Measurements from ENCODE around the gene DCLK1. TPM values are rescaled to one million over a fixed set of nuclear protein-coding genes. Genes with fewer than 3 reads are reported as not detected.

The DCLK1 gene
- total and polyA plus RNA-seq, 7 donors, result 1.2 to 64.8 (median 10.2) TPM

DNA sequence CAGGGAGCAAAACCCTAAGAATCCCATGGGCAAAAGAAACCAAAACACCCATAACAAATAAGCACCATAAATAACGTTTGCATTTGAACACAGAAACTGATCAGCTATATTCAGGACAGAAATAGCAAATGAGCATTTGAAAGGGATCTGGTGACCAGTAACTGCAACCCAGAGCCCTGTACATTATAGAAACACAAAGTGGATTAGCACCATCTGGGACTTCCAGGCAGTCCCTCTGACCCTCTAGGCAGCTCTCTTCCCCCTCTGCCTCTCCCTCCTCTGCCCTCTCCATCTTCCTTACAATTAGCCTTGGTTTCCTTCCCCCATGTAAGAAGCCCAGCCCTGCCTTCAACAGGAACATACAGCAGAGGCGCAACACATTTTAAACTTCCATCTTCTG is 215.0 kb downstream of the DCLK1 start:
- TF ChIP-seq POLR2AphosphoS5 (IDR thresholded peaks at IDR 0.05) (no peak), EP300 (IDR thresholded peaks at IDR 0.05) (no peak), POLR2A (IDR thresholded peaks at IDR 0.05) (no peak)
- TF ChIP-seq, protein P1, sequence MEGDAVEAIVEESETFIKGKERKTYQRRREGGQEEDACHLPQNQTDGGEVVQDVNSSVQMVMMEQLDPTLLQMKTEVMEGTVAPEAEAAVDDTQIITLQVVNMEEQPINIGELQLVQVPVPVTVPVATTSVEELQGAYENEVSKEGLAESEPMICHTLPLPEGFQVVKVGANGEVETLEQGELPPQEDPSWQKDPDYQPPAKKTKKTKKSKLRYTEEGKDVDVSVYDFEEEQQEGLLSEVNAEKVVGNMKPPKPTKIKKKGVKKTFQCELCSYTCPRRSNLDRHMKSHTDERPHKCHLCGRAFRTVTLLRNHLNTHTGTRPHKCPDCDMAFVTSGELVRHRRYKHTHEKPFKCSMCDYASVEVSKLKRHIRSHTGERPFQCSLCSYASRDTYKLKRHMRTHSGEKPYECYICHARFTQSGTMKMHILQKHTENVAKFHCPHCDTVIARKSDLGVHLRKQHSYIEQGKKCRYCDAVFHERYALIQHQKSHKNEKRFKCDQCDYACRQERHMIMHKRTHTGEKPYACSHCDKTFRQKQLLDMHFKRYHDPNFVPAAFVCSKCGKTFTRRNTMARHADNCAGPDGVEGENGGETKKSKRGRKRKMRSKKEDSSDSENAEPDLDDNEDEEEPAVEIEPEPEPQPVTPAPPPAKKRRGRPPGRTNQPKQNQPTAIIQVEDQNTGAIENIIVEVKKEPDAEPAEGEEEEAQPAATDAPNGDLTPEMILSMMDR (IDR thresholded peaks at IDR 0.05), result no peak
- no peak for DNase-seq

DNA sequence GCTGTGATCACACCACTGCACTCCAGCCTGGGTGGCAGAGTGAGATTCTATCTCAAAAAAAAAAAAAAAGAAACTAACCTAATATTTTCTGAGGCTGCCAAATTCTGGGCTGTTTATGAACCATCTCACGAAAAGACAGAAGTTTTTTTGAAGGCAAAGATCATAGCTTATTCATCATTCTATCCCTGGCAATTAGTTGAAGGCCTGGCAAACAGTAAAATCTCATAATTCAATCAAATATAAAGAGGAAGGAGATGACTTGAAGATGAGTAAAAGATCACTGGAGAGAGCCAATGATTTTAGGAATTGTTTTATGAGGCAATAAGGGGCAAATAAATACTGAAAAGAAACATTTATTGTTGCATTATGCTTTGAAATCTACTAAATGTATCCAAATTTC is 216.5 kb downstream of the DCLK1 start:
- H3K4me1 ChIP-seq, result no peaks in the 10 kb centered on the region
- no peak overlapping the region for H3K27ac ChIP-seq
- no peaks in the 10 kb centered on the region for H3K27me3 ChIP-seq
- no peaks in the 10 kb centered on the region for H3K36me3 ChIP-seq
- WGBS, 2 donors, result 45 to 61% methylated on average over 1 of the region's 1 CpG
- intact Hi-C loops (cut with DNase I), result no loop called here
- no peaks in the 10 kb centered on the region for H3K9me3 ChIP-seq
- no peak for TF ChIP-seq POLR2A (IDR thresholded peaks at IDR 0.05)
- TF ChIP-seq POLR2AphosphoS5 (IDR thresholded peaks at IDR 0.05), result no peak
- TF ChIP-seq, protein P1 (IDR thresholded peaks at IDR 0.05), result no peak
- no peak for TF ChIP-seq EP300 (IDR thresholded peaks at IDR 0.05)
- no peak overlapping the region for H3K4me3 ChIP-seq
- DNase-seq, result no peak

More for the DNA sequence above, 215.0 kb downstream of the DCLK1 start:
- Histone ChIP-seq H3K27me3 (no peaks in the 10 kb centered on the region), H3K9me3 (no peaks in the 10 kb centered on the region), H3K36me3 (no peaks in the 10 kb centered on the region), H3K4me1 (no peaks in the 10 kb centered on the region), H3K4me3 (no peak overlapping the region), H3K27ac (no peak overlapping the region)
- whole genome bisulfite sequencing, 2 donors, result 61 to 63% methylated on average over 2 of the region's 2 CpGs
- intact Hi-C loops (cut with DNase I), result no loop called here

DNA sequence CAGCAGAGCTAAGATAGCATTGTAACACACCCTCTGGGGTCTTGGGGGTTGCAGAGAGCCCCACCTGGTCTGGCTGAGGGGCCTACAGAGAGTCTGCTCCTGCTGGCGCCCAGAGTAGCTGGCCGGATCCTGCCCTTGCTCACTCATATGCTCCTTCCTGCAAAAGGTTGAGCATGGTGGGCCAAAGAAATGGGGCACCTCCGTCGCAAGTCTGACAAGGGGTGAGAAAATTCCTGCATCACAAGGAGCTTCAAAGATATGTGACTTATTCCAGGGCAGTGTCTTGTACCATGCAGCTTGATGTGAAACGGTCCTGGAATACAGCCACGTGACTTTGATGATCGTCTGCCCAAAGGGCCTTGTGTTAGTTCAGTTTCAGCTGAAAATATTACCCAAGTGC is 218.3 kb downstream of the DCLK1 start:
- TF ChIP-seq POLR2A (IDR thresholded peaks at IDR 0.05) (no peak), POLR2AphosphoS5 (IDR thresholded peaks at IDR 0.05) (no peak), EP300 (IDR thresholded peaks at IDR 0.05) (no peak)
- TF ChIP-seq, protein P1 (IDR thresholded peaks at IDR 0.05), result no peak
- intact Hi-C loops (cut with DNase I), result no loop called here
- H3K9me3 ChIP-seq, result no peaks in the 10 kb centered on the region
- no peak overlapping the region for H3K4me3 ChIP-seq
- 81 to 87% methylated on average over 7 of the region's 7 CpGs for WGBS, 2 donors
- no peaks in the 10 kb centered on the region for H3K27me3 ChIP-seq
- H3K27ac ChIP-seq, result no peak overlapping the region
- DNase-seq, result no peak
- no peaks in the 10 kb centered on the region for H3K4me1 ChIP-seq
- no peaks in the 10 kb centered on the region for H3K36me3 ChIP-seq

DNA sequence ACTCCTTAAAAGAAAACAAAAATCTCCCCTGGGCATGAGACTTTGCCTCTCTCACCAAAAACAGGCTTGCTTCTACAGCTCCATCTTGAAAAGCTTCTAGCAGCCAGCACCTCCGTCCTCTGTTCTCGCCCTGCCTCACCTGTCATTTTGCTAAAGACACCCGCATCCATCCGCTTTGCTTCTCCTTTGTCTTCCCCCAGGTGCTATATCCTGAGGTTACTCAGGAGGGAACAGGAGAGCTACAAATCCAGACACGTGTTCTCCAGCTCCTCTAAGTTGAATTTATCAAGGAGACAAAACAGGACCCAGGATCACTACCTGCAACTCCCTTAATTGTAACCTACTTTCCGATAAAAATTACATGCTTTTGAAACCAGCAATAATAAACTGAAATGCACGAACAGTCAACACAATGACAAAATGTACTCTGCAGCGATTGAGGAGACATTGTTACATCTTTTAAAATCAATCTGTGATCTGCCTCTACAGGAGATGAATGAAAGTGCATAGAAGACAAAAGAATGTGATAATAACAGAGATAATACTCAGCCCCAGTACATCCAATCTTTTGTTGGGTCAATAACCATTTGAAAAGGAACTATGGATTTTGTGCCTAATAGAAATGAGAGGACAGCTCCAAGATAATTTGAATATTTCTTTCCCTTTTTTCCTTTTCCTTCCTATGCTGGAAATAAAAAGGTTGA is 221.2 kb downstream of the DCLK1 start:
- intact Hi-C loops (cut with DNase I), result no loop called here
- Histone ChIP-seq H3K27ac (no peak overlapping the region), H3K4me1 (no peaks in the 10 kb centered on the region), H3K4me3 (no peak overlapping the region), H3K36me3 (no peaks in the 10 kb centered on the region), H3K27me3 (no peaks in the 10 kb centered on the region), H3K9me3 (no peaks in the 10 kb centered on the region)
- TF ChIP-seq POLR2AphosphoS5 (IDR thresholded peaks at IDR 0.05) (no peak), EP300 (IDR thresholded peaks at IDR 0.05) (no peak), POLR2A (IDR thresholded peaks at IDR 0.05) (no peak)
- TF ChIP-seq, protein P1 (IDR thresholded peaks at IDR 0.05), result no peak
- 69 to 81% methylated on average over 8 of the region's 8 CpGs for WGBS, 2 donors
- DNase-seq, result no peak

DNA sequence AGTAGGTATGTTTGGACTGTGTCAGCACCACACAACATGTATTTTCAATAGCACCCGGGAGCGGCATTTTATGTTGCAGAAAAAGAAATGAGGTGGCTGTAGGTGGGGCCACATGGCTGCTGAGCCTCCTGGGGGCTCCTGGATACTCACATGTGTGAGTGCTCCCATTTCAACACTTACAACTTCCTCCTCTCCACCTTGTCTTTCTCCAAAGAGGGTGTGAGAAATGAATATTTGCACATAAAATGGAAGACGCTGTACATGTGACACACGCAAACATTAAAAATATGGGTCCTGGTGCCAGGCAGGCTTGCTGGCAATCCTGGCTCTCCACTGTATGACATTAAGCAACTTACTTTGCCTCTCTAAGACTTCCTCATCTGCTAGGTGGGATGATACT is 222.1 kb downstream of the DCLK1 start:
- no peaks in the 10 kb centered on the region for H3K27me3 ChIP-seq
- no peaks in the 10 kb centered on the region for H3K36me3 ChIP-seq
- no peak for TF ChIP-seq POLR2AphosphoS5 (IDR thresholded peaks at IDR 0.05)
- no peak for TF ChIP-seq EP300 (IDR thresholded peaks at IDR 0.05)
- TF ChIP-seq, protein P1 (IDR thresholded peaks at IDR 0.05), result no peak
- no peak for TF ChIP-seq POLR2A (IDR thresholded peaks at IDR 0.05)
- DNase-seq, result no peak
- H3K9me3 ChIP-seq, result no peaks in the 10 kb centered on the region
- H3K27ac ChIP-seq, result no peak overlapping the region
- H3K4me1 ChIP-seq, result no peaks in the 10 kb centered on the region
- no peak overlapping the region for H3K4me3 ChIP-seq
- intact Hi-C loops (cut with DNase I), result no loop called here
- 70 to 87% methylated on average over 4 of the region's 4 CpGs for WGBS, 2 donors
